NCI-H82 treated with DMSO at 0.1 percent for 48 hours (cell line): ENCODE data around the gene CHST5.

Experiments used
- DNase-seq: peaks from one replicate; lab custom pipeline; 2025; ENCODE audit not compliant: unreplicated experiment; lab: John Stamatoyannopoulos, UW

The CHST5 gene

DNA sequence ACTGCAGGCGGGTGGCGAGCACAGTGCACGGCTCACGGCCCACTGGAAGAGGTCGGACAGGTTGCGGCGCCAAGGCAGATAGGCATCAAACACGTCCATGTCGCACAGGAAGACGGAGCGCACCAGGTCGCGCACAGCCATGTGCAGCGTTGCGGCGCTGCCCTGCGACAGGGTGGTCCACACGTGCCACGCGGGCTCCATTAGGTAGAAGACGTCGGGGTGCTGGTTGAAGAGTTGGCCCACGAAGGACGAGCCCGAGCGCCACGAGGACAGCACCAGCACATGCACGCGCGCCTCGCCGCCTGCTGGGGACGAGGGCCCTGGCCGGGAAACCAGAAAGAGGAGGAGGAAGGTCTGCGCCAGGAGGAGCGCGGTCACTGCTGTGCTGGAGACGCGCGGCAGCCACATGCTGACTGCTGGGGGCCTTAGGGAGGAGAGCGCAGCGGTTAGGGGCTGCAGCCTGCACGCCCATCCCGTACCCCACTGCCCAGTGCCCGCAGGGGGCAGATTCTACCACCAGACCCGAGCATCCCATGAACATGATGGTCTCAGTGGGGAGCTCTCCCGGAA, 56.4 kb downstream of the CHST5 start:
- DNase-seq = no peak
